ENCODE results near the gene NFIB.

DNA sequence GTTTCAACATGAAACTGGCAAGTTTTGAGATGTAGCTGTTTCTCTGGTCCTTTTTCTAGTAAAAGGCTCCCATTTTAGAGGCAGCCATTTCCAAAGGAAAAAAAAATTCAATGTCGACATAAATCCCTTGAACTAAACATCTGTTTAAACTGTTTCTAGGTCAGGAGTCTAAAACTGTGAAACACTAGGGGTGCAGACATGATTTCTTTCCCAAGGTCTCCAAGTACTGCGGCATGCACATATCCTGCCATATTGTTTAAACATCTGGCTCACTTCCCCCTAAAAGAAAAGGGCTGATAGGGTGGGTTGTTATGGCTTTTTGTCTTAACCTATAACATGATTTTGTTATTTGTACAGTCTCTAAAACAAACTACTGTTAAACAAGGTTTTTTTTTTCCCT is 51.1 kb downstream of the NFIB start:
- TF ChIP-seq RFX5 (IDR thresholded peaks at IDR 0.05) (no peak), HDAC2 (IDR thresholded peaks at IDR 0.05) (no peak), NR3C1 (IDR thresholded peaks at IDR 0.05) (no peak), POLR2A (IDR thresholded peaks at IDR 0.05; ENCODE audit: low read length) (no peak), HMGXB4 (CRISPR knock-in tag; IDR thresholded peaks at IDR 0.05; ENCODE audit: borderline replicate concordance) (no peak), RAD21 (conservative IDR thresholded peaks at IDR 0.05 in 1 of 2, IDR thresholded peaks at IDR 0.05 in 1 of 2) (no peak), POLR2AphosphoS2 (conservative IDR thresholded peaks at IDR 0.05; ENCODE audit: low read length) (no peak)
- TF ChIP-seq, protein P1, sequence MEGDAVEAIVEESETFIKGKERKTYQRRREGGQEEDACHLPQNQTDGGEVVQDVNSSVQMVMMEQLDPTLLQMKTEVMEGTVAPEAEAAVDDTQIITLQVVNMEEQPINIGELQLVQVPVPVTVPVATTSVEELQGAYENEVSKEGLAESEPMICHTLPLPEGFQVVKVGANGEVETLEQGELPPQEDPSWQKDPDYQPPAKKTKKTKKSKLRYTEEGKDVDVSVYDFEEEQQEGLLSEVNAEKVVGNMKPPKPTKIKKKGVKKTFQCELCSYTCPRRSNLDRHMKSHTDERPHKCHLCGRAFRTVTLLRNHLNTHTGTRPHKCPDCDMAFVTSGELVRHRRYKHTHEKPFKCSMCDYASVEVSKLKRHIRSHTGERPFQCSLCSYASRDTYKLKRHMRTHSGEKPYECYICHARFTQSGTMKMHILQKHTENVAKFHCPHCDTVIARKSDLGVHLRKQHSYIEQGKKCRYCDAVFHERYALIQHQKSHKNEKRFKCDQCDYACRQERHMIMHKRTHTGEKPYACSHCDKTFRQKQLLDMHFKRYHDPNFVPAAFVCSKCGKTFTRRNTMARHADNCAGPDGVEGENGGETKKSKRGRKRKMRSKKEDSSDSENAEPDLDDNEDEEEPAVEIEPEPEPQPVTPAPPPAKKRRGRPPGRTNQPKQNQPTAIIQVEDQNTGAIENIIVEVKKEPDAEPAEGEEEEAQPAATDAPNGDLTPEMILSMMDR (IDR thresholded peaks at IDR 0.05) = no peak
- TF ChIP-seq, protein P2, sequence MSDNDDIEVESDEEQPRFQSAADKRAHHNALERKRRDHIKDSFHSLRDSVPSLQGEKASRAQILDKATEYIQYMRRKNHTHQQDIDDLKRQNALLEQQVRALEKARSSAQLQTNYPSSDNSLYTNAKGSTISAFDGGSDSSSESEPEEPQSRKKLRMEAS (IDR thresholded peaks at IDR 0.05) = no peak

All from A549 (cell line).